ENCODE data around the gene STMN1.

DNA sequence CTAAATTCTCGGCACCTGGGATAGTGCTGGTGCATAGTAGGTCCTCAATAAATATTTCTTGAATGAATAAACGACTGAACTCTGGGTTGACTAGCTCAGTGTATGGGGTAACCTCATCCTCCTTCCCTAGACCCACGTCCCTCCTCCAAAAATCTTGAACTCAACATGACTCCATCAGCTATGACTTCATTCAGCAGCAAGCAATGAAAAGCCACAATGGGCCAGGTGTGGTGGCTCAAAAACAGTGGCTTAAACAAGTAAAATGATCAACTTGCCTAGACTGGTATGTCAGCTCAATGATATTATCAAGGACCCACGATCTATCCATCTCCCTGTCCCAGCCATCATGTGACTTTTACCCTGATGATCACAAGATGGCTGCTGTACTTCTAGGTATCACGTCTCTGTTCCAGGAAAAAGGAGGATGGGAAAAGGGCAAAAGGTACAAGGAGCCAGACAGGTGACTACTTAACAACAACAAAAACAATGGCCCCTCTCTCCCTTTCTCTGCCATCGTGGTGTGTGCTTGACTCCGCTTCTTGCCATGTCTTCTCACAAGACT is 17.7 kb downstream of the STMN1 start:
- no peak for TF ChIP-seq POLR2A (IDR thresholded peaks at IDR 0.05)
- TF ChIP-seq, protein P1, sequence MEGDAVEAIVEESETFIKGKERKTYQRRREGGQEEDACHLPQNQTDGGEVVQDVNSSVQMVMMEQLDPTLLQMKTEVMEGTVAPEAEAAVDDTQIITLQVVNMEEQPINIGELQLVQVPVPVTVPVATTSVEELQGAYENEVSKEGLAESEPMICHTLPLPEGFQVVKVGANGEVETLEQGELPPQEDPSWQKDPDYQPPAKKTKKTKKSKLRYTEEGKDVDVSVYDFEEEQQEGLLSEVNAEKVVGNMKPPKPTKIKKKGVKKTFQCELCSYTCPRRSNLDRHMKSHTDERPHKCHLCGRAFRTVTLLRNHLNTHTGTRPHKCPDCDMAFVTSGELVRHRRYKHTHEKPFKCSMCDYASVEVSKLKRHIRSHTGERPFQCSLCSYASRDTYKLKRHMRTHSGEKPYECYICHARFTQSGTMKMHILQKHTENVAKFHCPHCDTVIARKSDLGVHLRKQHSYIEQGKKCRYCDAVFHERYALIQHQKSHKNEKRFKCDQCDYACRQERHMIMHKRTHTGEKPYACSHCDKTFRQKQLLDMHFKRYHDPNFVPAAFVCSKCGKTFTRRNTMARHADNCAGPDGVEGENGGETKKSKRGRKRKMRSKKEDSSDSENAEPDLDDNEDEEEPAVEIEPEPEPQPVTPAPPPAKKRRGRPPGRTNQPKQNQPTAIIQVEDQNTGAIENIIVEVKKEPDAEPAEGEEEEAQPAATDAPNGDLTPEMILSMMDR (IDR thresholded peaks at IDR 0.05) = no peak
